NCI-H2196 (cell line): Measurements from ENCODE around the gene SLC12A1.

Experiments
- DNase-seq: peaks from one replicate; lab custom pipeline; 2025; ENCODE audit not compliant: unreplicated experiment; lab: John Stamatoyannopoulos, UW

The SLC12A1 gene

DNA sequence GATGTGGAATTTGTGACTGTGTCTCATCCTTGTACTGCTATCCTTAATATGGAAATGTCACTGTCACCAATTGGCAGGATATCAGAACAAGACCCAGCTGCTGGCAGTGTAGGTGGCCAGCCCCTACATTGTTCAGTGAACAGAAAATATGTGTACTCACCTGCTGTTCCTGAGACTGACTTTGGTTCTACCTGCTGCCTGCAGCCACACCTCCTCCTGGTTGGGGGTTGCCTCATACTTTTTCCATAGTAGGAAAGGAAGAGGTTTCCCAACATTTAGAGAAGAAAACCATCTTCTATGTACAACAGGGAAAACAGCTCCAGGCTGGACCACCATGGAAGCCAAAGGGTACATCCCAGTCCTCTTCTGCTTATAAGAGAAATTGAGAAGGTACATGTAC lies 35.9 kb downstream of the SLC12A1 start:
- DNase-seq, result no peak

DNA sequence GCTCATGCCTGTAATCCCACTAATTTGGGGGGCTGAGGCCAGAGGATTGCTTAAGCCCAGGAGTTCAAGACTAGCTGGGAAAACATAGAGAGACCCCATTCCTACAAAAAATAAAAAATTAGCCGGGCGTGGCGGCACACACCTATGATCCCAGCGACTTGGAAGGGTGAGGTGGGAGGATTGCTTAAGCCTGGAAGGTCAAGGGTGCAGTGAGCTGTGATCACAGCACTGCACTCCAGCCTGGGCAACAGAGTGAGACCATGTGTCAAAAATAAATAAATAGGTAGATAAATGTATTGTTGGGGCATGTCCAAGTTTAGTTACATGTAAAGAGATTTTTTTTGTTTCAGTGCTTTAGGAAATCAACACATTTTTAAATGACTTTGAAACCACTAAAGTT lies 36.4 kb downstream of the SLC12A1 start:
- no peak for DNase-seq

DNA sequence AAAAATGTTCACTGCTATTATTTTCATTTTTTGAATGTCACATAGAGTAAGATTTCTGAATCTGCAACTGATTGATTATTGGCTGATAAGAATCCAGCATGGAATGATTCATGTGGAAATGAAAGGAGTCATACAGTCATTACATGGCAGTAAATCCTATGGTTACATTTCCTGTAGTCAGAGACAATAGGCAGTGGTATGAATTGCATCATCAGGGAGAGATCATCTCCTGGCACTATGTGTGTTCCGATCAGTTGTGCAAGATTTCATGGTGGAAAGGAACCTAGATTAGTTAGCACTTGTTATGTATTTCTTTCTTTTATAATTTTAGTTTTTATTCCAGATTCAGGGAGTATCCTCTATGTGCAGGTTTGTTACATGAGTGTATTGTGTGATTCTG lies 38.8 kb downstream of the SLC12A1 start:
- no peak for DNase-seq

DNA sequence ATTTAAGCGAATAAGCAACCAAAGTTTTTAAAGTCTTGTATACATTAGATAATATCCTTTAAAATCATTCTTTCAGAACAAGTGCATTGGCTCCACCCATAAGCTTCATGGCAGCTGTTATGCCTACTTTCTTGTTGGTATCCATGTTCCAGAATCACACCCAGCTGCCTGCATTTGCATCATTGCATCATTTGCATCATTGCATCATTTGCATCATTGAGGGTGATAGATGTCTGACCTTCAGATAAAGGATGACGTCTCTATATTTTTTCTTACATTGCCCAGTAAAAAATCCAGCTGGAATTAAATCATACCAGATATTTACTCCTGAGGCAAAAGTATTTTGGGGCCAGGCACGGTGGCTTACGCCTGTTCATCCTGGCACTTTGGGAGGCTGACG lies 42.3 kb downstream of the SLC12A1 start:
- DNase-seq, result no peak

DNA sequence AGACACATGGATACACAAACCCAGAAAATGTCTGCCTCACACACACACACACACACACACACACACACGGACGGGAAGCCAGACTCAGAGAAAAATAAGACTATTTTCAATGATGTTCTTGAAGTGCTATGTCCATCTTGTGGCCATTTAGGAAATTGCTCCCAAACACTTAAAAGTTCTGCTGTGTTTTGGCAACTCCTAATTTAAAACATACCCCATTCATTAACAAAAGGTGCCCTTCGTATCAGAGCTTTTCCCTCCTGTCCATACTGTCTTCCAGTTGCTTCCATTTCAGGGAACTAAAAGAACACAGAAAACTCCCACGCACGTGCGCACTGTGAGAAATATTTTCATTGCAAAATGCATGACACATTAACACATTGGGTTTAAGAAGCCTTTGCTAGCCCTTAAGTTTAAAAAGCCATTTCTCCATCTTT lies 44.6 kb downstream of the SLC12A1 start:
- peak; percentile 35 for DNase-seq

DNA sequence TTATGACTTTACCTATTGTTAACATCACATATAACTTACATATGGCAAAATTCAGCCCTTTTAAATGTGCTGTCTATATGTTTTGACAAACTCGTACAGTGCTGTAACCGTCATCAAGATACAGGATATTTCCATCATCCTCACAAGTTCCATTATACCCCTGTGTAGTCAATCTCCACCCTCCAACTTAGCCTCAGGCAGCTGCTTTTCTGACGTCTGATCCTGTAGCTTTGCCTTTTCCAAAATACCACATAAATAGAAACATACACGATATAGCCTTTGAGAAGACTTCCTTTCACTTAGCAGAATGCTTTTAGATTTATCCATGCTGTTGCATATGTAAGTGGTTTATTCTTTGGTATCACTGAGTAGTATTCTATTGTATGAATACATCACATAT lies 47.1 kb downstream of the SLC12A1 start:
- no peak for DNase-seq

DNA sequence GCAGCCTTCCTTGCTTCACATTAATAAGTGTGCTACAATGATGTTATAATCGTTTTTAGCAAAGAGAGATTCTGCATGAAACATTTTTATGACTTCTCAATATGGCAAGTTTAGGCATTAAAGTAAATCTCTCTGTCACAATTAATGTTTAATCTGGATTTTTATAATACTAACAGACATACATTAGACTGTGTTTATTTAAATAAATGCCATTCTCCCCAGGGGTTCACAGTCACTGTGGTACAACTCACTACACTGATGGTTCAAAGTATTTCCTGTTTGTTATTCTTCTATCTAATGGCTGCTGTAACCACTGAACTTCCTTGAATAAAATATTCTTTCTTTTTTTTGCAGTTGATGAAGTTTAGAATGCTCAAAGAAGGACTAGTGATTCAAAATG lies 59.0 kb downstream of the SLC12A1 start:
- no peak for DNase-seq

DNA sequence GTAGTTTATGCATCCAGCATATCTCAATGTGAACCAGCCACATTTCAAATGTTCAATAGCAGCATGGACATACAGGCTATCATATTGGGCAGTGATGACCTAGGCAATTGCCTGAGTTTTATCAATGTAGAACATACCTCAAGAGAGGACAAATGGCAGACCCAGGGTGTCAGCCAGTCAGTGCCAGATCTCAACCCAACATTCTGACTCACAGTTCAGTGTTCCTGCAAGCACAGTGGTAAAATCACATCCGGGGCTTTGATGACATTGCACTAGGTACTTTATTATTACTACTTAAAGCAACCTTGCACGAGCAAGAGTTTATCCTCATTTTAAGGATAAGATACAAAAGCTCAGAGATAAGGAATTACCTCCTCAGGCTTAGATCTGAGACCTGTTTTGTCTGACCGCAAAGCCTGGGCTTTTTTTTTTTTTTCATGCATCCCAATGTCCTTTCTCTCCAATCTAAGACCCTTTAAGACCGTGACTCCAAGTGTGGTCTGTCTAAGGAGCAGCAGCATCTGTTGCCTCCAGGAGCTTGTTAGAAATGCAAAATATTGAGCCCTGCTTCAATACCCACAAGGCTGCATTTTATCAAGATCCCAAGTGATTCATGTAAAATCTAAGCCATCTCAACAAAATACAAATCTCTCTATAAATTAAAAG lies 60.1 kb downstream of the SLC12A1 start:
- DNase-seq, result no peak

DNA sequence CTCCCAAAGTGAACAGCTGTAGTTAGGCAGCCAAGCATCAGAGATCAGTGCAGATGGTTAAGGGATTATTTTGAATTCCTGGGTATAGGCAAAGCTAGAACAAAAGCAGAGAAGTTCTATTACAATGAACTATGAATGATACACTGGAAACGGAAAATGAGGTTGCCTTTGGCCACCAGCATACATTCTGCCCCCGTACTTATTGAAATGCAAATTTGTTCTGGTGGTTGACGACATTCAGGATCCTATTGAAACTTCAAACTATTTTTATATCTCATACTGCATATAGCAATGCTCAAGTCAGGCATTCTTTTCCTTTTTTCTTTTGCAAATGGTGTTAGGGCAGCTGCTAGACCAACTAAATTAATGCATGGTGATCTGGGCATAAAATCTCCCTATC lies 61.7 kb downstream of the SLC12A1 start:
- no peak for DNase-seq

DNA sequence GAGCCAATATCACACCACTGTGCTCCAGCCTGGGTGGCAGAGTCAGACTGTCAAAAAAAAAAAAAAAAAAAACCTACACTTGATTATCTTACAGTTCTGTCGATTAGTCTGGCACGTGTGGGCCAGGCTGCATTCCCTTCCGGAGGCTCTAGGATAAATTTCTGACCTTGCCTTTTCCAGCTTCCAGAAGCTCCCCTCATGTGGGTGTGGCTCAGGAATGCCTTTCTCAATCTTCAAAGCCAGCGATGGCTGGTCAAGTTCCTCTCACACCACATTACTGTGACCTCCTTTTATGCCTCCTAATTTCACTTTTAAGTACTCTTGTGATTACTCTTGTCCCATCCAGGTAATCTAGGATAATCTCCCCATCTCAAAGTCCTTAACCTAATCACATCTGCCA lies 66.9 kb downstream of the SLC12A1 start:
- DNase-seq, result no peak

DNA sequence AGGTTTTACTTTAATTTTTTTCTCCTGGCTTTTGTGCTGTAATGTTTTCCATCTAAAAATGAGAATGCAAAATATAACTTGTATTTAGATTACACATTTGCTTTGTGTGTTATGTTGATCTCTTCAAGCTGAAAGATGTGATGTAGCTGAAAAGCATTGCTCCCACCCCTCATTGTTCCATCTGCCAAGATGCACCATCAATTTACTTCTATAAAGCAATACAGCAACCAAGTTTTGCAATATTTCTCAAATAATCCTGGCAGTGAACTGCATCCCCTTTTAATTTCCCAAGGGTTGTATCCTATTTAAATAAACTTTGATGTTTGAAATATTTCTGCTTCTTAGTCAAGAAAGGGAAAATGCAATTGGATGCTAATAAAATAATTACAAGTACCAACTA lies 72.6 kb downstream of the SLC12A1 start:
- DNase-seq, result no peak

DNA sequence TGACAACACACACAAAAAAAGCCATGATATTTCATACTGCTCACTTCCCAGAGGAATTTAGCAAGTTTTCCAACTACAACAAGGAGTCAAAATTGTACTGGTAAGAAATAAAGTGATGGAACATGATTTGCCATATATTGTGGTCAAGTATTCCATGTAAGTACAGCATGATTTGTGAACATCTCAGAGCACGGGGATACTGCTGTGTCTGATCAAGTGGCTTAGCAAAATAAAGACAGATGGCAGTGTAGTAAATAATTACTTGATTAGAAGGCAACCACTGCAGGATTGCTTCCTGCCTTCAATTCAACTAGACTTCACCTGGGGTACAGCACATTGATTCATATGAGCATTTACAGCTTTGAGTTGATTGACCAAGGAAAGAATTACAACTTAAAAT lies 73.5 kb downstream of the SLC12A1 start:
- DNase-seq, result no peak

DNA sequence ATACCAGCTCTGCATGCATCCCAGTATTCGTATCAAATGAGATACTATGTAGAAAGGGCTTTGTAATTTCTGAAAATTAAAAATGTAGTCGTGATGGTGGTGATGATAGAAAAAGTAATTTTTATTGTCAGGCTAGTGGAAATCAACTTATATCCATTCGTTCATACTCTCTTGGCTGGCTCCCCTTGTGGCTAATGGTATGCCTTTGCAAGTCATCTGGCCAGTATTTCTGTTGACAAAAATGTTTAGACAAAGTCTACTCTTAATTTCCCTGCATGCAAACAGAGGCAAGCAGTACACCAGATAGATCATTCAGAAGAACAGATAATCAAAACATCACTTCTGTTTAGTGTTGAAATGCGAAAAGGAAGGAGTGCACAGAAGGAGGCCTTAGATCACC lies 75.6 kb downstream of the SLC12A1 start:
- no peak for DNase-seq

DNA sequence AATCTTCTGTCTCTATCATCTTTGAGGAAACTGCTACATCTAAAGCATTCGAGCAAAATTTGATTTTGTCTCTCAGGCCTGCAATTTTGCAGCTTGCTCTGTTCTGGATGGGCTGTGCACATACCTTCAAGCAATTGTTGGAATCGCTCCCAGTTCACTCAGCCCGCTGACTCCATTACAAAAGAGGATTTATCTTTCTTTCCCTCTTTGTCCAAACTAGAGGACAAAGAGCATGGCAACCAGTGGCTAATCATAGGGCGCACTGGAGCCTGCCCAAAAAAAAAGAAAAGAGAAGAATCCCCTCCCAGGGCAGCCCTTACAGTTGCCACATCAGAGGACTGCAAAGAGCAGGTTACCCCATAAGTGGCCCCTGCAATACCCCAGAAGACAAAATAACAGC lies 76.1 kb downstream of the SLC12A1 start:
- no peak for DNase-seq

DNA sequence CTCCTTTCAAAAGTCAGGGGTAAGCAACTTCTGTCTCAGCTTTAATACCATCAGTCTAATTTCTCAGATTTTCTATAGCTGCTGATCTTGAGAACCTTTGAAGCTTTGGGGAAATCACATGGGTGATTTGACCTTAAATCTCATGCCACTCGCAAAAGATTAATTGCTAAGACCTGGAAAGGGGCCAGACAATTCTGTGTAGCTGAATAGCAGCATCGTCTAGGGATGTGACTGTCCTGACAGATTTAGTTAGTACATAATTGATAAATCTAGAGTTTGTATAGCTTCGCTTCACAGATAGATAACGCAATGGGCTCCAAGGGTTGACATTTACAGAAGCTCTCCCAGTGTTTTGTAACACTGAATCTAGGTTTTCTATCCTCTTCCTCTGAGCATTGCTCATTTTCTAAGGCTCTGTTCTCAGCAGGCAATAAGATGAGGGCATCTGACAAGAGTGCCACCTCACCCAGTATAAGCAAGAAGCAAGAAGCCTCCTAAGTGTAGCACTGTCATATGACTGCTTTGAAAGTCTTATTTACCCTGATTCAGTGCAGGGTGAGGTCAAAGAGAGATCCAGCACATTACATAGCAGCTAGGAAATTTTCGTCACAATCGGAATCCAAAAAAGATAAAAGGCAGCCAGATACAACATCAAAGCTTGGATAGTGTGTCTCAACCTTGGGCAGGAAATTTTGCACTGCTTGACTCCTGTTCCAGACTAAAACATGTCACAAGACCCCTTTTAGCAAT lies 77.5 kb downstream of the SLC12A1 start:
- DNase-seq, result no peak

DNA sequence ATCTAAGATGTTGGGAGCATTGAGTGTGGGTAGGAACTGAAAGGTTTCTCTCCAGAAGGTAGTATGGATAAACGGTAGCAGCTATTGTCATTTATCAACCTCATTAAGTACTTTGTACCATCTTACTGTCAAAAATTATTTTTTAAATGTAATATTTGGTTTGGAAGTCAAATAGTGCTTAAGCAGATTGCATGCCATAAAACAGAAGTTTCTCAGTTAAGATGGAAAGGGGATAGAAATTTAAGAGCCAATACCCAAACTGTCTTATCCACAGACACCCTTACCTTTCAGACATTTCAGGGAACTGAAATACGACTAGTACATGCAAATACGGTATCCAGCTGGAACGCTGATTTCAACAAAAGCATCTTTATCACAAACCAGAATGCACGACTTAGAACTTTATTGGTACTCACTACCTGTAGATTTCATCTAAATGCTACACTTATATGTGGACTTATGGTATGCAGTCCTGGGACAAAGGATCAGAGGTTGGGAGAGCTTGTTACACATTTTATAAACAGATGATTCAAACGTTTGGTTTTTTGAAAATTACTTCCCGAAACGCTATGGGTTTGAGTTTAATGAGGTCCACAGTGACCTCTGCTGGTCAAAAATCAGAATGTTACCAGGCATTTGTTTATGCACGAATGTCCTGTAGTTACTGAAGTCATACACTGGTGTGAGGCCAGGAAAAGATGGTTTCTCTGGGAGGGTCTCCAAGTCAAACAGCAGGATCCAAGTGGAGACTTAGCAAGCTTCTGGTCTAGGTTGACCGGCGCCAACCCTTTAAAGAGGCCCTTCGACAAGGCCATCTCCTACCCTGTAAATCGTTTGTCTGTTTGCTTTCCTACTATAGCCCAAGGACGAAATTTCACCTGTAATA lies 79.5 kb downstream of the SLC12A1 start:
- DNase-seq, result peak; percentile 67

DNA sequence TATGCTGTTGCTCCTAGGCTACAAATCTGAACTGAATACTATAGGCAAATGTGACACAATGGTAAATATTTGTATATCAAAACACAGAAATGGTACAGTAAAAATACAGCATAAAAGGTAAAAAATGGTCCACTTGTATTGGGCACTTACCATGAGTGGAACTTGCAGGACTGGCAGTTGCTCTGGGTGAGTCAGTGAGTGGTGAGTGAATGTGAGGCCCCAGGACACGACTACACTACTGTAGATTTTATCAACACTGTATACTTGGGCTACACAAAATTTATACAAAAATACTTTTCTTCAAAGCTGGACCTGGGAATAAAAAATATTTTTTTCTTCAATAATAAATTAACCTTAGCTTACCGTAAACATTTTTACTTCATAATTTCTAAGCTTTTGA lies 83.5 kb downstream of the SLC12A1 start:
- no peak for DNase-seq

DNA sequence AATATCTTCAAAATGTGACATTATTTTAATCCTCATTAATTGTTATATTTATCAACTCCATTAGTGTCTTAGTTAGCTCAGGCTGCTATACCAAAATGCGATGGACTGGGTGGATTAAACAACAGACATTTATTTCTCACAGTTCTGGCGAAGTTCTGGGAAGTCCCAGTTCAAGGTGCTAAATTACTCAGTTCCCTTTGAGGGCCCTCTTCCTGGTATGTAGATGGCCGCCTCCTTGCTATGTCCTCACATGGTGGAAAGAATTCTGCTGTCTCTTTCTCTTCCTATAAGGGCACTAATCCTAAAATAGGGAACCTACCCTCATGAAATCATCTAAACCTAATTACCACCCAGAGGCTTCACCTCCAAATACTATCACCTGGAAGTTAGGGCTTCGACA lies 86.4 kb downstream of the SLC12A1 start:
- no peak for DNase-seq

DNA sequence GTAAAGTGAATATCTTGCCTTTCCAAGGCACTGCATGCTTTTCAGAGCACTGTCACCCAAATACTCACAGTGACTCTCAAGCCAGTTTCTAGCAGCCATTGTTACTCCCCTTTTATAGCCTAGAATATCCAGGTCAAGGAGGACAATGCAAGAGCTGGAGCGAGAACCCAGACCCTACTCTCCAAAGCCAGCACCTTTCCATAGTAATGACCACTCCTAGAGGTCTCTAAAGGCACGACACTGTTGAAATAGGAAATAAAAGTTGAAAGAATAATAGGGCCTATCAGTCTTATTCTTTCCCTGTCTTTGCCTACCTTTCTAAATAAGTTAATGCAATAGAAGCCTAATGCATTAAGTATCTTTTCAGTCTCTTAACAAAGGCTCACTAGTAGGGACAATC lies 91.6 kb downstream of the SLC12A1 start:
- no peak for DNase-seq

DNA sequence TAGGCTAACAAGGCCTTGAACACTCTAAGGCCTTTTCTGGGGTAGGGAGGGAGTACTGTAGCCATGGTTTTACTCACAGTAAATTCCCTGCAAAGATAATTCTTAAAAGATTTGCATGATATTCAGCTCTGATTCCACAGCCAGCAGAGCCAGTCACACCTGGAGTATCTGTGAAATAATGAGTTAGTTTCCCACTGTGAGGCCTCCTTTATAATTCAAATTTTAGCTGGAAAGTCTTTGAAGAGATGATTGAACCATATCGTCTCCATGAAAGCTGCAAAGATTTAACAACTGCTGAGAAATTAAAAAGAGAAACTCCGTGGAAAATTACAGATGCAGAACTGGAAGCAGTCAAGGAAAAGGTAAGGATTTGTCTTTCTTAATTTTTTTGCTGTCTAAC lies 92.8 kb downstream of the SLC12A1 start:
- DNase-seq, result no peak

DNA sequence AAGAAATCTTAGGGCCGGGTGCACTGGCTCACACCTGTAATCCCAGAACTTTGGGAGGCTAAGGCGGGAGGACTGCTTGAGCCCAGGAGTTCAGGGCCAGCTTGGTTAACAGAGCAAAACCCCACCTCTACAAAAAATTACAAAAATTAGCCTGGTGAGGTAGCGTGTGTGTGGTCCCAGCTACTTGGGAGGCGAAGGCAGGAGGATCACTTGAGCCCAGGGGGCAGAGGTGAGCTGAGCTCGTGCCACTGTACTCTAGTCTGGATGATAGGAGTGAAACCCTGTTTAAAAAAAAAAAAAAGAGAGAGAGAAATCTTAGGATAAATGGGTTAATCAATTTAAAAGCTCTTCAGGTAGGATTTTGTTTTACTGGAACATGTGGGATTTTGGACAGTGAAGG lies 93.9 kb downstream of the SLC12A1 start:
- DNase-seq, result no peak

DNA sequence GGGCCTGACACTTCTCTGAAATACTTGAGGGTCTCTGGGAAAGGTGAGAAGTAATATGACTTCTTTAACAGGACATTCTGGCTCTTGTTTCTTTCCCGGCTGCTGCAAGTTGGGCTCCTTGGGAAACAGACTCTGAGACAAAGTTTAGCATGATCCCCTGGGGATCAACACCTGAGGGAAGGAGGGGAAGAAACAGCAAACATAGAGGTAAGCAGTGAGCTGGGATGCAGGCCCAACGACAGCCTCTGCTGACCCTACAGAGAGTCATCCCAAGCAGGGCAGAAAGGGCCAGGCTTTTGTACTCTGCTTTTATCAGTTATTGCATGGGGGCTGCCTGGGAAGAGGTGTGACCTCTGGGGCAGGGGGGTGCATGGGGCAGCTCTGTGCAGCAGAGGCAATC lies 98.3 kb downstream of the SLC12A1 start:
- DNase-seq, result no peak
